GM06990 (cell line): ENCODE results near the gene CENPX.
"Not testable (repeated sequence)": the region's sequence is repeated elsewhere in the genome, so short reads cannot be mapped to it uniquely, and the experiment has no call there.

Source experiments
- DNase-seq: peaks from one replicate; pipeline ENCODE4 v3.0.0-alpha.2; 2011; ENCODE audit not compliant: insufficient read length; ENCODE audit errors: extremely low read depth
- H3K27me3 ChIP-seq: replicated peaks from 2 replicates; pipeline ENCODE4 v1.6.0; 2011; ENCODE audit warnings: low read length; ENCODE audit not compliant: control insufficient read depth, insufficient read depth
- H3K36me3 ChIP-seq: 2 replicates; pipeline ENCODE4 v1.5.1; 2011; ENCODE audit warnings: low read length; ENCODE audit not compliant: control insufficient read depth, insufficient read depth
- H3K4me3 ChIP-seq: replicated peaks from 2 replicates; pipeline ENCODE4 v1.5.1; 2011; ENCODE audit warnings: low read depth, mild to moderate bottlenecking, control low read depth, low read length
- CTCF ChIP-seq: IDR thresholded peaks from 2 replicates; pipeline ENCODE4 v1.5.1; 2011; ENCODE audit warnings: low read length, control low read depth, mild to moderate bottlenecking, inconsistent platforms; ENCODE audit not compliant: insufficient read depth, poor library complexity, severe bottlenecking

The CENPX gene

GRCh38 chr17:81986606-81987005 lies 36.1 kb downstream of the CENPX start:
- no peak for TF ChIP-seq CTCF
- H3K36me3 ChIP-seq: peaks cover 12% of the 10 kb centered on the region
- no peaks in the 10 kb centered on the region for H3K27me3 ChIP-seq
- H3K4me3 ChIP-seq: no peak overlapping the region
- peak; percentile 4 for DNase-seq

- Histone ChIP-seq H3K4me3 (no peak overlapping the region), H3K36me3 (peaks cover 12% of the 10 kb centered on the region), H3K27me3 (no peaks in the 10 kb centered on the region)
- DNase-seq: peak; percentile 8
- TF ChIP-seq CTCF: no peak
These were observed 37.8 kb downstream of the CENPX start for GRCh38 chr17:81984773-81985410.

GRCh38 chr17:81983639-81984373 lies 38.9 kb downstream of the CENPX start:
- TF ChIP-seq CTCF: no peak
- DNase-seq: no peak
- Histone ChIP-seq H3K4me3 (no peak overlapping the region), H3K36me3 (peaks cover 12% of the 10 kb centered on the region), H3K27me3 (no peaks in the 10 kb centered on the region)

- Histone ChIP-seq H3K4me3 (no peak overlapping the region), H3K27me3 (no peaks in the 10 kb centered on the region), H3K36me3 (peaks cover 12% of the 10 kb centered on the region)
- peak; percentile 1 for DNase-seq
- no peak for TF ChIP-seq CTCF
These were observed 39.6 kb downstream of the CENPX start for GRCh38 chr17:81983011-81983638.

GRCh38 chr17:81981511-81981910 lies 41.2 kb downstream of the CENPX start:
- not testable (repeated sequence) for DNase-seq, H3K27me3 ChIP-seq
- H3K36me3 ChIP-seq: peaks cover 12% of the 10 kb centered on the region

GRCh38 chr17:81980707-81981343 lies 41.9 kb downstream of the CENPX start:
- DNase-seq: no peak
- Histone ChIP-seq H3K4me3 (no peak overlapping the region), H3K27me3 (no peaks in the 10 kb centered on the region), H3K36me3 (peaks cover 12% of the 10 kb centered on the region)
- no peak for TF ChIP-seq CTCF

More at GRCh38 chr17:81981511-81981910, 41.2 kb downstream of the CENPX start:
- H3K4me3 ChIP-seq: not testable (repeated sequence)
